ENCODE data around the gene TRAPPC12.
"Not testable (repeated sequence)": the region's sequence is repeated elsewhere in the genome, so short reads cannot be mapped to it uniquely, and the experiment has no call there.

TRAPPC12 gene

GRCh38 chr2:3379647-3380534 is at the start of gene TRAPPC12:
TSS of gene TRAPPC12 (plus strand) at chr2:3379694. CDS start at chr2:3387624, 7,930 bp downstream.
- DNase-seq: no peak

GRCh38 chr2:3332133-3332532 is 47.4 kb upstream of the TRAPPC12 start:
- no peak for DNase-seq

- DNase-seq: no peak
Measured at GRCh38 chr2:3334392-3335345, 44.8 kb upstream of the TRAPPC12 start.

GRCh38 chr2:3336844-3337243 is 42.6 kb upstream of the TRAPPC12 start:
- DNase-seq: no peak

- DNase-seq: no peak
Measured at GRCh38 chr2:3338340-3338739, 41.2 kb upstream of the TRAPPC12 start.

- DNase-seq: no peak
Measured at GRCh38 chr2:3340144-3340543, 39.4 kb upstream of the TRAPPC12 start.

GRCh38 chr2:3341336-3341735 is 38.2 kb upstream of the TRAPPC12 start:
- DNase-seq: no peak

- DNase-seq: no peak
Measured at GRCh38 chr2:3342324-3342723, 37.2 kb upstream of the TRAPPC12 start.

- no peak for DNase-seq
Measured at GRCh38 chr2:3343012-3343411, 36.5 kb upstream of the TRAPPC12 start.

- no peak for DNase-seq
Measured at GRCh38 chr2:3344897-3345296, 34.6 kb upstream of the TRAPPC12 start.

- DNase-seq: no peak
Measured at GRCh38 chr2:3345621-3346020, 33.9 kb upstream of the TRAPPC12 start.

- DNase-seq: no peak
Measured at GRCh38 chr2:3348767-3349166, 30.7 kb upstream of the TRAPPC12 start.

GRCh38 chr2:3349211-3349693 is 30.2 kb upstream of the TRAPPC12 start:
- DNase-seq: no peak

- no peak for DNase-seq
Measured at GRCh38 chr2:3354986-3355385, 24.5 kb upstream of the TRAPPC12 start.

- DNase-seq: no peak
Measured at GRCh38 chr2:3355951-3356569, 23.4 kb upstream of the TRAPPC12 start.

GRCh38 chr2:3356799-3357198 is 22.7 kb upstream of the TRAPPC12 start:
- no peak for DNase-seq

- DNase-seq: not testable (repeated sequence)
Measured at GRCh38 chr2:3357446-3357845, 22.0 kb upstream of the TRAPPC12 start.

- no peak for DNase-seq
Measured at GRCh38 chr2:3357926-3358325, 21.6 kb upstream of the TRAPPC12 start.

- no peak for DNase-seq
Measured at GRCh38 chr2:3361518-3362389, 17.7 kb upstream of the TRAPPC12 start.

- DNase-seq: no peak
Measured at GRCh38 chr2:3365219-3365618, 14.3 kb upstream of the TRAPPC12 start.

- DNase-seq: no peak
Measured at GRCh38 chr2:3368261-3368722, 11.2 kb upstream of the TRAPPC12 start.
